Type B pancreatic cell (in vitro differentiated cells): ENCODE data around the gene OSCP1. TPM values are rescaled to one million over a fixed set of nuclear protein-coding genes. Genes with fewer than 3 reads are reported as not detected.
"Not testable (repeated sequence)": the region's sequence is repeated elsewhere in the genome, so short reads cannot be mapped to it uniquely, and the experiment has no call there.

Experiments
- DNase-seq: peaks from one replicate; pipeline ENCODE4 v3.0.0; 2021; ENCODE audit warnings: mixed read lengths; ENCODE audit not compliant: unreplicated experiment; ENCODE audit errors: extremely low spot score
- H3K27ac Mint-ChIP-seq: 2 replicates; pipeline ENCODE4 v1.8.0; 2021; ENCODE audit warnings: mild to moderate bottlenecking, mixed read lengths
- H3K27me3 Mint-ChIP-seq: 2 replicates; pipeline ENCODE4 v1.8.0; 2021; ENCODE audit warnings: mixed read lengths
- H3K36me3 Mint-ChIP-seq: 2 replicates; pipeline ENCODE4 v1.8.0; 2021; ENCODE audit warnings: mixed read lengths
- H3K4me1 Mint-ChIP-seq: one replicate; pipeline ENCODE4 v1.8.0; 2021; ENCODE audit warnings: mixed read lengths; ENCODE audit not compliant: unreplicated experiment
- H3K4me3 Mint-ChIP-seq: 2 replicates; pipeline ENCODE4 v1.8.0; 2021; ENCODE audit warnings: mild to moderate bottlenecking, mixed read lengths
- H3K9me3 Mint-ChIP-seq: 2 replicates; pipeline ENCODE4 v1.8.0; 2021; ENCODE audit warnings: mixed read lengths
- long read RNA-seq: library from polyadenylated mRNA; unstranded; transcript quantifications from one replicate; pipeline ENCODE4 v2.0.0, GENCODE V29; 2020
- total RNA-seq: library from RNA; stranded (reverse); gene quantifications from 2 replicates; pipeline ENCODE4 v1.2.1, GENCODE V29; 2021; ENCODE audit warnings: low replicate concordance
- TF ChIP-seq, protein P1 (sequence below): fragments of 200-600 bp; sonication (generic); conservative IDR thresholded peaks from 2 replicates; pipeline ENCODE4 v1.5.0; 2021; ENCODE audit warnings: antibody characterized with exemption, mild to moderate bottlenecking

The OSCP1 gene, protein sequence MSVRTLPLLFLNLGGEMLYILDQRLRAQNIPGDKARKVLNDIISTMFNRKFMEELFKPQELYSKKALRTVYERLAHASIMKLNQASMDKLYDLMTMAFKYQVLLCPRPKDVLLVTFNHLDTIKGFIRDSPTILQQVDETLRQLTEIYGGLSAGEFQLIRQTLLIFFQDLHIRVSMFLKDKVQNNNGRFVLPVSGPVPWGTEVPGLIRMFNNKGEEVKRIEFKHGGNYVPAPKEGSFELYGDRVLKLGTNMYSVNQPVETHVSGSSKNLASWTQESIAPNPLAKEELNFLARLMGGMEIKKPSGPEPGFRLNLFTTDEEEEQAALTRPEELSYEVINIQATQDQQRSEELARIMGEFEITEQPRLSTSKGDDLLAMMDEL
- total RNA-seq: 12.4 and 15.3 TPM in 2 replicates
- long read RNA-seq, transcript OSCP1-201 (10 exons, 1,455 nt): major isoform, 28 of 47 reads
- long read RNA-seq, transcript OSCP1-202 (5 exons, 767 nt): minor isoform, 6 of 47 reads
- long read RNA-seq, partial matches to known transcripts: 1 of 47 reads
- long read RNA-seq, other reads (novel, unspliced or antisense): 9 of 47 reads

DNA sequence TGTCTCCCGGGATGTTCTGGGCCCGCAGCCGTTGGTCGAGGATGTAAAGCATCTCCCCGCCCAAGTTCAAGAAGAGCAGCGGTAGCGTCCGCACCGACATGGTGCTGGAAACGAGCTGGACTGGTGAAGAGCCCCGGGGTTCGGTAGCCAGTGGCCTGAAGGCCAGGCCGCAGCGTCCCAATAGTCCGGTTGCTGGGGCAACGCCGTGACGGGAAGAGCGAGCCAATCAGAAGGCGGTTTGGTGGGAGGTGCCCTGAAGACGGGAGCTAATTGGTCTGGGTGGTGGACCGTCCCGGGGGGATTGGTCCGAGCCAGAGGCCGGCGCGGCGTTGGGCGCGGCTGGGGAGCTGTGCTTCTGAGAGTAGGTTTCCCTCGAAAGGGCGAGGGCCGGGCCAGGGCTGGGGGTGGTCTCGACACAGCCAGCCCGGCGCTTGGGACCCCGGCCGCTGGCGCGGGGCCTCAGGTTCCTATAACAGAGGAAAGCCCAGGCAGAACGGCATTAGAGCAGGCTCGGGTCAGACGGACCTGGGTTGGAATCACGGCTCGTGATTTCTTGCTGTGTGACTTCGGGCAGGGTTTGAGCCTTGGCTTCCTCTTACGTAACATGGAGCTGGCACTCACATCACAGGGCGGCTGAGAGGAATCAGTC lies at the start of gene OSCP1:
OSCP1 (minus strand) TSS at position 182 of the 649 bp plus-strand sequence; CDS start at position 100, 82 bp downstream.
- Mint-ChIP-seq H3K9me3 (no peaks in the 10 kb centered on the region), H3K27me3 (no peaks in the 10 kb centered on the region)
- DNase-seq: peak; percentile 95

DNA sequence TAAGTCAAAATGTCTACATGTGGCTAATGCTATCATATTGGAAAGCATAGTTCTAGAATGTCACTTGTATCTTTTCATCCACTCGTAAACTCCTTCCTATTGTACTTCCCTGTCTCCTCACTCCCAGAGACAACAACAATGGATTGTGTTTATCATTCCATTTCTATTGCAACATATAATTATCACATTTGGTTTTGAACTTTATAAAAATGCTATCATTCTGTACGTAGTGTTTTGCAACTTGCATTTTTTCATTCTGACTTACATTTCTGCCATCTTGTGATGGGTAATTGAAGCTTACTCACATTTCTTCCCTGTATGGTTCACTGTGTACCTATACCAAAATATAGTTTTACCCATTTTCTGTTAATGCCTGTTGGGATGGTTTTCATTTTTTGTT lies 47.0 kb upstream of the OSCP1 start:
- TF ChIP-seq, protein P1, sequence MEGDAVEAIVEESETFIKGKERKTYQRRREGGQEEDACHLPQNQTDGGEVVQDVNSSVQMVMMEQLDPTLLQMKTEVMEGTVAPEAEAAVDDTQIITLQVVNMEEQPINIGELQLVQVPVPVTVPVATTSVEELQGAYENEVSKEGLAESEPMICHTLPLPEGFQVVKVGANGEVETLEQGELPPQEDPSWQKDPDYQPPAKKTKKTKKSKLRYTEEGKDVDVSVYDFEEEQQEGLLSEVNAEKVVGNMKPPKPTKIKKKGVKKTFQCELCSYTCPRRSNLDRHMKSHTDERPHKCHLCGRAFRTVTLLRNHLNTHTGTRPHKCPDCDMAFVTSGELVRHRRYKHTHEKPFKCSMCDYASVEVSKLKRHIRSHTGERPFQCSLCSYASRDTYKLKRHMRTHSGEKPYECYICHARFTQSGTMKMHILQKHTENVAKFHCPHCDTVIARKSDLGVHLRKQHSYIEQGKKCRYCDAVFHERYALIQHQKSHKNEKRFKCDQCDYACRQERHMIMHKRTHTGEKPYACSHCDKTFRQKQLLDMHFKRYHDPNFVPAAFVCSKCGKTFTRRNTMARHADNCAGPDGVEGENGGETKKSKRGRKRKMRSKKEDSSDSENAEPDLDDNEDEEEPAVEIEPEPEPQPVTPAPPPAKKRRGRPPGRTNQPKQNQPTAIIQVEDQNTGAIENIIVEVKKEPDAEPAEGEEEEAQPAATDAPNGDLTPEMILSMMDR: no peak
- no peak for DNase-seq
- Mint-ChIP-seq H3K4me1 (no peaks in the 10 kb centered on the region), H3K27me3 (peaks cover 13% of the 10 kb centered on the region), H3K4me3 (no peak overlapping the region), H3K27ac (no peak overlapping the region), H3K9me3 (no peaks in the 10 kb centered on the region), H3K36me3 (no peaks in the 10 kb centered on the region)

More for the DNA sequence above, at the start of gene OSCP1:
- Mint-ChIP-seq H3K36me3 (peaks cover 13% of the 10 kb centered on the region), H3K27ac (peak within 1 kb of the TSS; percentile 95), H3K4me3 (peak within 1 kb of the TSS; percentile 94), H3K4me1 (peaks cover 29% of the 10 kb centered on the region)
- TF ChIP-seq, protein P1: no peak

DNA sequence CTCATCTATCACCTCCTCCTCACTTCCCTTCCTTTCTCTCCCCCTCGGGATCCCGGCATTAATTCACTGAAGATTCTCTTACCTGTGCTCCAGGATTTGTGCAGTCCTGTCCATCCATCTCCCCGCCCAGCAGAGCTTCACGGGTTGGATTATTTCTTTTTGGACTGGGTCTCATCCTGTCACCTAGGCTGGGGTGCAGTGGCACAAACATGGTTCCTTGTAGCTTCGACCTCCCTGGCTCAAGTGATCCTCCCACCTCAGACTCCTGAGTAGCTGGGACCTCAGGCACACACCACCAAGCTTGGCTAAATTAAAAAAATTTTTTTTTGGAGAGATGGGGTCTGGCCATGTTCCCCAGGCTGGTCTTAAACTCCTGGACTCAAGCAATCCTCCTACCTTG lies 44.7 kb upstream of the OSCP1 start:
- DNase-seq: no peak
- peaks cover 12% of the 10 kb centered on the region for H3K27me3 Mint-ChIP-seq
- H3K9me3 Mint-ChIP-seq: no peaks in the 10 kb centered on the region
- H3K36me3 Mint-ChIP-seq: no peaks in the 10 kb centered on the region
- no peak overlapping the region for H3K4me3 Mint-ChIP-seq
- no peak overlapping the region for H3K27ac Mint-ChIP-seq
- peaks cover 4% of the 10 kb centered on the region for H3K4me1 Mint-ChIP-seq
- TF ChIP-seq, protein P1: no peak

DNA sequence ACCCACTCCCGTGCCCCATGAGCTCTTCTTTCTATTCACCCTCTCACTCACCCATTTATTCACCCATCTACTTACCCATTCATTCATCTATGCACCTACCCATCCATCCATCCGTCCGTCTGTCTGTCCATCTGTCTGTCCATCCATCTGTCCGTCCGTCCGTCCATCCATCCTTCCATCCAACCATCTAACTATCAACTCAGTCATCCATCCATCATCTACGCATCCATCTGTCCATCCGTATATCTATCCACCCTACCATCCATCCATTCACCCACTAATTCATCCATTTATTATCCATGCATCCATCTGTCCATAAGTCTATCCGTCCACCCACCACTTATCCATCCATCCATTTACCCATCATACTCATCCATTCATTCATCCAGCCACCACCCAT lies 43.3 kb upstream of the OSCP1 start:
- TF ChIP-seq, protein P1: no peak
- H3K27me3 Mint-ChIP-seq: peaks cover 12% of the 10 kb centered on the region
- peaks cover 16% of the 10 kb centered on the region for H3K4me1 Mint-ChIP-seq
- no peak for DNase-seq
- no peak overlapping the region for H3K4me3 Mint-ChIP-seq
- H3K9me3 Mint-ChIP-seq: no peaks in the 10 kb centered on the region
- no peak overlapping the region for H3K27ac Mint-ChIP-seq
- H3K36me3 Mint-ChIP-seq: no peaks in the 10 kb centered on the region

DNA sequence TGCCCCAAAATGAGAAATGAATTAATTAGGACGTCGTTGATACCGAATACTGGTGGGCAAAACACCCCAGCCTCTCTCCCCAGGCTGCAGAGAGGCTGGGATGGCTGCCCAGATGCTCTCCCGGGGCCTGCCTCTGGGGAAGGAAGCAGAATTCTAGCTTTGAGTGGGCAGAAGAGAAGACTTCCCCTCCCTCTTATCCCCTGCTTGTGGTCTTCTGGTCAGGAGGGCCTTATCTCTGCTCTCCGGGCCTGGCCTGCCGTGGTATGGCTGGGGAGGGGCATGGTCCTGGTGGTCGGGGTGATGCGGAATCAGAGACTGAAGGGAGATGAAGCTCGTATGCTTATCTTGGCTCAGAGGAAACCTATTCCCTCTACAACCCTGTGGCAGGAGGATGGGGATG lies 42.2 kb upstream of the OSCP1 start:
- H3K27ac Mint-ChIP-seq: no peak overlapping the region
- TF ChIP-seq, protein P1: no peak
- no peak for DNase-seq
- H3K36me3 Mint-ChIP-seq: no peaks in the 10 kb centered on the region
- peaks cover 12% of the 10 kb centered on the region for H3K27me3 Mint-ChIP-seq
- H3K4me1 Mint-ChIP-seq: peaks cover 19% of the 10 kb centered on the region
- no peaks in the 10 kb centered on the region for H3K9me3 Mint-ChIP-seq
- no peak overlapping the region for H3K4me3 Mint-ChIP-seq

DNA sequence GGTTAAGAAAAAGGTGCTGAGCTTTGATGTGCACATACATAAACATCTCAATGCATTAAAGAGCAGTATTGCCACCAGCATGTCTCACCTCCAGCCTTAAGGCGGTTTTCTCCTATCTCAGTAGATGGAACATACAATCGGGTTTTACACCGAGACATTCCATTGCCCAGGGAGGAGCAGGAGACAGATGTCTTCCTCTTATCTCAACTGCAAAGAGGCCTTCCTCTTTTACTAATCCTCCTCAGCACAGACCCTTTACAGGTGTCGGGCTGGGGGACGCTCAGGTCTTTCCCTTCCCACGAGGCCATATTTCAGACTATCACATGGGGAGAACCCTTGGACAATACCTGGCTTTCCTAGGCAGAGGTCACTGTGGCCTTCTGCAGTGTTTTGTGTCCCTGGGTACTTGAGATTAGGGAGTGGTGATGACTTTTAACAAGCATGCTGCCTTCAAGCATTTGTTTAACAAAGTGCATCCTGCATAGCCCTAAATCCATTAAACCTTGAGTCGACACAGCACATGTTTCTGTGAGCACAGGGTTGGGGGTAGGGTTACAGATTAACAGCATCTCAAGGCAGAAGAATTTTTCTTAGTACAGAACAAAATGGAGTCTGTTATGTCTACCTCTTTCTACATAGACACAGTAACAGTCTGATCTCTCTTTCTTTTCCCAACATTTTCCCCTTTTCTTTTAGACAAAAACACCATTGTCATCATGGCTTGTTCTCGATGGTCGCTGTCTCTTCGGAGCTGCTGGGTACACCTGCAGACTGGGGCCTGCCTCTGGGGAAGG lies 39.2 kb upstream of the OSCP1 start:
- not testable (repeated sequence) for DNase-seq, H3K4me3 Mint-ChIP-seq, H3K36me3 Mint-ChIP-seq, H3K27ac Mint-ChIP-seq, H3K9me3 Mint-ChIP-seq, H3K27me3 Mint-ChIP-seq
- peaks cover 24% of the 10 kb centered on the region for H3K4me1 Mint-ChIP-seq
